Measurements from ENCODE around the gene SLC18A2.
"Not testable (repeated sequence)": the region's sequence is repeated elsewhere in the genome, so short reads cannot be mapped to it uniquely, and the experiment has no call there.

The SLC18A2 gene

GRCh38 chr10:117298219-117298618, 57.3 kb downstream of the SLC18A2 start:
- DNase-seq, result no peak
- in situ Hi-C loops (cut with MboI; ENCODE audit: low pct_unique_long_range_greater_than_20kb, low sequenced_read_pairs), result no loop called here

- in situ Hi-C loops (cut with MboI; ENCODE audit: low pct_unique_long_range_greater_than_20kb, low sequenced_read_pairs), result no loop called here
- no peak for DNase-seq
Observed at GRCh38 chr10:117299435-117299834, 58.5 kb downstream of the SLC18A2 start.

DNA sequence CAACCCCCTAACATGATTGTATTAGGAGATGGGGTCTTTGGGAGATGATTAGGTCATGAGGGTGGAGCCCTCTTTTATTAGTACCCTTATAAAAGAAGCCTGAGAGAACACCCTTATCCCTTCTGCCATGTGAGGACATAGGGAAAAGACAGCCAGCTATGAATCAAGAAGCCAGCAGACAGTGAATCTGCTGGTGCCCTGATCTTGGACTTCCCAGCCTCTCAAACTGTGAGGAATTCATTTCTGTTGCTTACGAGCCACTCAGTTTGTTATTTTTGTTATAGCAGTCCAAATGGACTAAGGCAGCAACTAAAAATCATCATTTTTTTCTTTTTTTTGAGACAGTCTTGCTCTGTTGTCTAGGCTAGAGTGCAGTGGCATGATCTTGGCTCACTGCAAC, 59.8 kb downstream of the SLC18A2 start:
- no peak for DNase-seq
- in situ Hi-C loops (cut with MboI; ENCODE audit: low pct_unique_long_range_greater_than_20kb, low sequenced_read_pairs), result no loop called here

GRCh38 chr10:117303451-117303850, 62.5 kb downstream of the SLC18A2 start:
- DNase-seq; in situ Hi-C loops (cut with MboI; ENCODE audit: low pct_unique_long_range_greater_than_20kb, low sequenced_read_pairs): not testable (repeated sequence)

DNA sequence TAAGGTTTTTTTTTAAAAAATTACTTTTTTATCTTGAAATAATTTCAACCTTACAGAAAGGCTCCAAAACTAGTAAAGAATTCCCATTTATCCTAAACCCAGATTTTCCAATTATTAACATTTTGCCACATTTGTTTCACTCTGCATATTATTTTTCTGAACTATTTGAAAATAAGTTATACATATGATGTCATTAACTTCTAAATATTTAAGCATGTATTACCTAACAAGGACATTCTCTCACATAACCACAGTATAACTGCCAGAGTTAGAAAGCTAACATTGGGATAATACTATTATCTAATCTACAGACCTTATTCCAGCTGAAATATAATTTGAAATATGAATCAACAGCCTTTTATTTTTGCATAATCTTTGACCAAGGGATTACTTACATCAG, 65.8 kb downstream of the SLC18A2 start:
- in situ Hi-C loops (cut with MboI; ENCODE audit: low pct_unique_long_range_greater_than_20kb, low sequenced_read_pairs), result no loop called here
- DNase-seq, result no peak

DNA sequence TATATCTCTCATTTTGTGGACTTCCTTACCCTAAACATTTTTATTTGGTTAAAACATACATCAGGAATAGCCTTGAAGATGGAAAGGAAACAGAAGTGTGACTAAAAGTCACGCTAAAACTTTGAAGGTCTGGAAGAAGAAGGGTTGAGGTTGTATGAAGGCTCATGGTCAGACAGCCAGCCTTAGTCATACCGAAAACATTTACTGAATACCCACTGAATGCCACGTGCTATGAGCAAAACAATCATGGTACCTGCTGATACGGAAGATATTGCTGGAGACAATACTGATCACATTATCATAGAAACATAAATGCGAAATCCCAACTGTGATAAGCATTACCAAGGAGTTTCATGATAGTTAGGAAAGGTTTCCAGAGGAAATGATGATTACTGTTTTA, 70.3 kb downstream of the SLC18A2 start:
- in situ Hi-C loops (cut with MboI; ENCODE audit: low pct_unique_long_range_greater_than_20kb, low sequenced_read_pairs), result no loop called here
- no peak for DNase-seq

- in situ Hi-C loops (cut with MboI; ENCODE audit: low pct_unique_long_range_greater_than_20kb, low sequenced_read_pairs), result no loop called here
- no peak for DNase-seq
Observed at GRCh38 chr10:117312430-117312829, 71.5 kb downstream of the SLC18A2 start.

DNA sequence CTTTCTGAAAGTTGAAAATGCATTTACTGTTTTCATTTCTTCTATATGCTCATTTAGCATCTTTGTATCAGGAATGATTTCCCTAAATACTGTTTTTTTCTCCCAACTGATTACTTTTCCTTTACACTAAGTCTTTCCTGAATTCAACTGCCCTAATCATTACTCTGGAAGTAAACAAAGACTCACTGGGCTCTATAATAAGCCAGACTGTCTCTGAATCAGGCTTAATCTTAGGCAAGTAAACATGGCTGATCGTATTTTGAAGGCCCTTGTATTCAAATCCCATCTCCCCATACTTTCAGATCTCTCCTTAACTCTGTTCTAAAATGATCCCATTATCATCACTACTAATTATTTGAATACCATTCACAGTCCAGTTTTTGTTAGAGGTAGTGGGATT, 72.7 kb downstream of the SLC18A2 start:
- in situ Hi-C loops (cut with MboI; ENCODE audit: low pct_unique_long_range_greater_than_20kb, low sequenced_read_pairs), result no loop called here
- no peak for DNase-seq

DNA sequence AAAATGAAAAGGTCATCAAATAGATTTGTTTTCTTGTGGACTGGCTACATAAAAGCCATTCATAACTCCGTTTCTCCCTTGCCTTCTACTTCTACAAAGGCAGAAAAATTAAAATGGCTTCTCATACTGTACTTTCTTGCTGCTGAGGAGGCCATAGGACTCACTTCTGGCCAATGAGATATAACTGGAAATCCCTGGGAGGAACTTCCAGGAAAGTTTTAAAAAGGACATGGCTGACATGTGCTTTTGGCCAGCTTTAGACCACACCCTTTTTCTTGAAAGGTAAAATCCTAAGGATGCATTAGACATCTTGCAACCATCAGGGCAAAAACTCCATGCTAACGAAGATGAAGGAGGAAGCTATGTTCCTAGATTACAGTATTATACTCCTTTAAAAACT, 75.8 kb downstream of the SLC18A2 start:
- in situ Hi-C loops (cut with MboI; ENCODE audit: low pct_unique_long_range_greater_than_20kb, low sequenced_read_pairs), result no loop called here
- no peak for DNase-seq

DNA sequence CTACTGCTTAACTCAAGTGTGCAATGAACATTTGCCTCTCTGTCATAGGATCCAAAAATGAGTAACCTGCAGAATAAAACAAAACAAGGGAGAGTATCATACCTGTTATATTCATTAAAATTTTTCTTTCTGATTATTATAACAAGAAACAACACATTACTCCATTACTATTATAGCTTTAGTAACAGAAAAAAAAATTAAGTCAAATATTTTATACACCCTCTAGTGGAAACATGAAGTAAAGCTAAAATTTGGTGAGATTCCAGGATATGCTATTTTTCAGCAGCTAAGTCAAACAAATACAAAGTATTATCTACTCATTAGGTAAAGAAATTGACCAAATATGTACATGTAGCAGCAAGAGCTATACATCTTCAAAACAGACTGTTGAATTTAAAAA, 78.0 kb downstream of the SLC18A2 start:
- peak; percentile 21 for DNase-seq
- in situ Hi-C loops (cut with MboI; ENCODE audit: low pct_unique_long_range_greater_than_20kb, low sequenced_read_pairs), result no loop called here

GRCh38 chr10:117320050-117320665, 79.2 kb downstream of the SLC18A2 start:
- peak; percentile 27 for DNase-seq

DNA sequence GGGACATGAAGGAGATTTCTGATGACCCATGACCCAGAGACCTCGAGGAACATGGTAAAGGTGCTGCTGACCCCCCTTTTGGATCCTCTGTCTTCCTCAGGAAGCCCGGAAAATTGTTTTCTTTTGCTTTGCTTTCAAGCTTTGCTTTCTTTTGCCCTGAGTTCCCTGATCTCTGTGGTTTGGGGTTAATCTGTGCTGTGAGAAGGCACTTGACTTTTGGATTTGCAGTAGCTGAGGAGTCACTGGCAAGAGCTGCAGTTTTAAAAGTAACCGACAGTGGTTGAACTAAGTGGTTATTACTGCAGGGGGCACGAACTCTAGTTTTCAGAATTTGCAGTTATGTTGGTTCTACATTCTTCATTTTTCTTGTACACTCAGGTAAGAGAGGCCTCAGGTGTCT, 81.3 kb downstream of the SLC18A2 start:
- in situ Hi-C loops (cut with MboI; ENCODE audit: low pct_unique_long_range_greater_than_20kb, low sequenced_read_pairs), result no loop called here
- DNase-seq, result no peak

More at GRCh38 chr10:117320050-117320665, 79.2 kb downstream of the SLC18A2 start:
- in situ Hi-C loops (cut with MboI; ENCODE audit: low pct_unique_long_range_greater_than_20kb, low sequenced_read_pairs), result no loop called here

GRCh38 chr10:117324367-117324766, 83.5 kb downstream of the SLC18A2 start:
- no peak for DNase-seq
- in situ Hi-C loops (cut with MboI; ENCODE audit: low pct_unique_long_range_greater_than_20kb, low sequenced_read_pairs), result no loop called here

- in situ Hi-C loops (cut with MboI; ENCODE audit: low pct_unique_long_range_greater_than_20kb, low sequenced_read_pairs), result no loop called here
- DNase-seq, result no peak
Observed at GRCh38 chr10:117327262-117327661, 86.3 kb downstream of the SLC18A2 start.

Data from KBM-7 (cell line).